ENCODE measurements around the gene C16orf95.

The C16orf95 gene

GRCh38 chr16:87352818-87353217, 35.6 kb upstream of the C16orf95 start:
- Mint-ChIP-seq H3K9me3 (no peaks in the 10 kb centered on the region), H3K27me3 (no peaks in the 10 kb centered on the region), H3K36me3 (peaks cover 5% of the 10 kb centered on the region), H3K4me3 (no peak overlapping the region), H3K4me1 (no peaks in the 10 kb centered on the region), H3K27ac (no peak overlapping the region)
- CTCF ChIA-PET = no interaction called here
- no peak for DNase-seq

DNA sequence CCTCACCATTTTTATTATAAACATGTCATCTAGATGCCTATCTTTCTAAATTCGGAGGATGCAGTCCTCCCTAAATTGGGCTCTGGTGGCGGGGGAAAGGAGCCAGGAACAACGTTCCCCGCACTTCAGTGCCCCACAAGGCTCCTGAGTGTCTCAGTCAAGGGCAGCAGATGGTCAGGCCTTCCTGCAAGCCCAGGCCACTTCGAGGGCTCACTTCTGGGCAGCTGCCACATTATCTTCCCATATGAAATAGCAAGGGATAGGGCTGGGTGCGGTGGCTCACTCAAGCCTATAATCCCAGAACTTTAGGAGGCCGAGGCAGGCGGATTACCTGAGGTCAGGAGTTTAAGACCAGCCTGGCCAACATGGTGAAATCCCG, 34.1 kb upstream of the C16orf95 start:
- no peak for DNase-seq
- Mint-ChIP-seq H3K4me3 (no peak overlapping the region), H3K36me3 (peaks cover 5% of the 10 kb centered on the region), H3K9me3 (no peaks in the 10 kb centered on the region), H3K4me1 (peaks cover 2% of the 10 kb centered on the region), H3K27ac (no peak overlapping the region), H3K27me3 (no peaks in the 10 kb centered on the region)
- CTCF ChIA-PET = no interaction called here

GRCh38 chr16:87350681-87351319, 33.6 kb upstream of the C16orf95 start:
- no peaks in the 10 kb centered on the region for H3K9me3 Mint-ChIP-seq
- DNase-seq = no peak
- no peaks in the 10 kb centered on the region for H3K27me3 Mint-ChIP-seq
- CTCF ChIA-PET = no interaction called here
- no peak overlapping the region for H3K27ac Mint-ChIP-seq
- H3K4me3 Mint-ChIP-seq = no peak overlapping the region
- H3K4me1 Mint-ChIP-seq = peaks cover 4% of the 10 kb centered on the region
- peaks cover 7% of the 10 kb centered on the region for H3K36me3 Mint-ChIP-seq

DNA sequence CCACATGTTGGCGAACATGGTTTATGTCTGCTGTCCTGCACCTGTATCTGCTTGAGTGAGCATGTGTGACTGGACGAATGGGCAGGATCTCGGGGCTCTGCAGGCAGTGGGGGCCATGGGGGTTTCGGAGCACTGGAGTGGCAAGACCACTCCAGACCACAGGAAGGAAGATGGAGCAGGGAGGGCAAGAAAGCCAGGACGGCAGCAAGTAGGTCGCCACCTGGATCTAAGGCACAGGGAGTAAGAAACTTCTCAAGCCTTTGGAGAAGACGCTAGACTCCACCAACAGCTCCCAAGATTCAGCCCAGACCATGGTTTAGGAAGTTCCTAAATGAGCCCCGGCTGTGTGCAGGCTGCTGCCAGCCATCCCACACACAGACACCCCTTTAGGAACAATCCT, 32.8 kb upstream of the C16orf95 start:
- Mint-ChIP-seq H3K4me1 (peaks cover 11% of the 10 kb centered on the region), H3K4me3 (no peak overlapping the region), H3K9me3 (no peaks in the 10 kb centered on the region), H3K36me3 (peaks cover 13% of the 10 kb centered on the region), H3K27me3 (no peaks in the 10 kb centered on the region), H3K27ac (no peak overlapping the region)
- no peak for DNase-seq
- CTCF ChIA-PET = interaction anchor here (0.6 kb wide), 1 partner anchor 53 kb away, joined by 3 read pairs; no protein-coding TSS in a partner anchor

- no peak for DNase-seq
- Mint-ChIP-seq H3K9me3 (no peaks in the 10 kb centered on the region), H3K36me3 (peaks cover 19% of the 10 kb centered on the region), H3K27ac (no peak overlapping the region), H3K4me3 (no peak overlapping the region), H3K27me3 (no peaks in the 10 kb centered on the region), H3K4me1 (peaks cover 20% of the 10 kb centered on the region)
- CTCF ChIA-PET = no interaction called here
These were observed 31.5 kb upstream of the C16orf95 start for GRCh38 chr16:87348616-87349157.

GRCh38 chr16:87347932-87348615, 30.9 kb upstream of the C16orf95 start:
- Mint-ChIP-seq H3K36me3 (peaks cover 20% of the 10 kb centered on the region), H3K4me3 (no peak overlapping the region), H3K27me3 (no peaks in the 10 kb centered on the region), H3K9me3 (no peaks in the 10 kb centered on the region), H3K27ac (no peak overlapping the region), H3K4me1 (peaks cover 22% of the 10 kb centered on the region)
- no peak for DNase-seq
- CTCF ChIA-PET = no interaction called here

DNA sequence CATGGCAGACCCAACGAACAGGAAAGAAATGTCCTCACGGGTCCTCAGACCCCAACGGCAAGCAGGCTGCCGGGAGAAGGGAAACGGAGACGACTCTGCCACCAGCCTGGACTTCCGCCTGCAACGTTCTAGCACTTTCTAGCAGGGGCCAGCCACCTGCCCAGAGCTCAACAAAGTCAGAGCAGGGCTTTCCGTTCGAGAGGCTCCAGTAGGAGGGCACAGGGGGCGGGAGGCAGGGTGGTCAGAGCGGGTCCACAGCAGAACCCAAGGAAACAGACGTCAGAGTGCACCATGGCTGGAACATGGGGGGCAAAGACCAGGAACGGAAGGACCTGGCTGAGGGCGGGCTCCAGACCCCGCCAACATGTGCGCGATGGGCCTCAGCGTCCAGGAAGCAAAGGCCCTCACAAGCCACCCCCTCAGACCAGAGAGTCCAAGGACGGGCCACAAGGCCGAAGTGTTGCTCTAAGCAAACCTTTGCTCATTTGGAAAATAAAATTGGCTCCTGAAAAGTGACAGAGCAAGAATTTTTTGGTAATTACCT, 29.4 kb upstream of the C16orf95 start:
- no peak for DNase-seq
- CTCF ChIA-PET = no interaction called here
- Mint-ChIP-seq H3K36me3 (peaks cover 25% of the 10 kb centered on the region), H3K9me3 (no peaks in the 10 kb centered on the region), H3K4me1 (peaks cover 23% of the 10 kb centered on the region), H3K27ac (peak overlapping the region; percentile 55), H3K4me3 (no peak overlapping the region), H3K27me3 (no peaks in the 10 kb centered on the region)

GRCh38 chr16:87345726-87346424, 28.7 kb upstream of the C16orf95 start:
- no peak for DNase-seq
- Mint-ChIP-seq H3K36me3 (peaks cover 27% of the 10 kb centered on the region), H3K27me3 (no peaks in the 10 kb centered on the region), H3K27ac (peak overlapping the region; percentile 98), H3K9me3 (no peaks in the 10 kb centered on the region), H3K4me1 (peaks cover 24% of the 10 kb centered on the region), H3K4me3 (no peak overlapping the region)
- CTCF ChIA-PET = no interaction called here

DNA sequence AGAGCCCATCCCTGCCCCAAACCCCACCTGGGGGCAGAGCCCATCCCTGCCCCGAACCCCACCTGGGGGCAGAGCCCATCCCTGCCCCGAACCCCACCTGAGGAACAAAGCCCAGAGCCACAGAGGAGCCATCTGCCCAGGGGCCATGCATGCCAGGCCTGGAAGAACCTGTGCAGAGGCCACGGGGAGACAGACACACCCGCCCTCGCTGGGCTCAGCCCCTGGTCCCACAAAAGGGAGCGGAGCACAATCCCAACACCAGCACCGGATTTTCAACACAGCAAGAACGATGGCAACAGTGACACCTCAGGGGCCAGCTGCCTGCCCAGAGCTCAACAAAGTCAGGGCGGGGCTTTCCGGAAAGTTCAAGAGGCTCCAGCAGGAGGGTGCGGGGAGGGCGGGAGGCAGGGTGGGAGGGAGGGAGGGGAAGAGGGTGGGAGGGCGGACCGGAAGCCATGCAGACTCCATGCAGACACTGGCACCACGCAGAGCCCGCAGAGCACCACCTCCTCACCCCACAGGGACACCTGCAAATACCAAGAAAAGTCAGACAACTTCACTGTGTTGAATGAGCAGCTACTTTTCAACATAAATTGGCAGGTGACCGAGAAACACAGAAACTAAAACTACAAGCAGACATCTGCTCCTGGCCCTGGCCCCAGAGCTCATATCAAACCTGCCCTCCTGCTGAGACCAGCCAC, 27.9 kb upstream of the C16orf95 start:
- Mint-ChIP-seq H3K4me3 (peak overlapping the region; percentile 60), H3K4me1 (peaks cover 26% of the 10 kb centered on the region), H3K9me3 (no peaks in the 10 kb centered on the region), H3K27ac (peak overlapping the region; percentile 98), H3K27me3 (no peaks in the 10 kb centered on the region), H3K36me3 (peaks cover 32% of the 10 kb centered on the region)
- CTCF ChIA-PET = no interaction called here
- DNase-seq = peak; percentile 76

- CTCF ChIA-PET = no interaction called here
- peaks cover 26% of the 10 kb centered on the region for H3K4me1 Mint-ChIP-seq
- peak overlapping the region; percentile 81 for H3K27ac Mint-ChIP-seq
- DNase-seq = no peak
- H3K4me3 Mint-ChIP-seq = peak overlapping the region; percentile 28
- H3K27me3 Mint-ChIP-seq = no peaks in the 10 kb centered on the region
- peaks cover 32% of the 10 kb centered on the region for H3K36me3 Mint-ChIP-seq
- no peaks in the 10 kb centered on the region for H3K9me3 Mint-ChIP-seq
These were observed 27.2 kb upstream of the C16orf95 start for GRCh38 chr16:87344165-87344930.

GRCh38 chr16:87343753-87344050, 26.5 kb upstream of the C16orf95 start:
- Mint-ChIP-seq H3K4me3 (no peak overlapping the region), H3K36me3 (peaks cover 33% of the 10 kb centered on the region), H3K9me3 (no peaks in the 10 kb centered on the region), H3K27ac (peak overlapping the region; percentile 81), H3K4me1 (peaks cover 26% of the 10 kb centered on the region), H3K27me3 (no peaks in the 10 kb centered on the region)
- CTCF ChIA-PET = no interaction called here
- no peak for DNase-seq

DNA sequence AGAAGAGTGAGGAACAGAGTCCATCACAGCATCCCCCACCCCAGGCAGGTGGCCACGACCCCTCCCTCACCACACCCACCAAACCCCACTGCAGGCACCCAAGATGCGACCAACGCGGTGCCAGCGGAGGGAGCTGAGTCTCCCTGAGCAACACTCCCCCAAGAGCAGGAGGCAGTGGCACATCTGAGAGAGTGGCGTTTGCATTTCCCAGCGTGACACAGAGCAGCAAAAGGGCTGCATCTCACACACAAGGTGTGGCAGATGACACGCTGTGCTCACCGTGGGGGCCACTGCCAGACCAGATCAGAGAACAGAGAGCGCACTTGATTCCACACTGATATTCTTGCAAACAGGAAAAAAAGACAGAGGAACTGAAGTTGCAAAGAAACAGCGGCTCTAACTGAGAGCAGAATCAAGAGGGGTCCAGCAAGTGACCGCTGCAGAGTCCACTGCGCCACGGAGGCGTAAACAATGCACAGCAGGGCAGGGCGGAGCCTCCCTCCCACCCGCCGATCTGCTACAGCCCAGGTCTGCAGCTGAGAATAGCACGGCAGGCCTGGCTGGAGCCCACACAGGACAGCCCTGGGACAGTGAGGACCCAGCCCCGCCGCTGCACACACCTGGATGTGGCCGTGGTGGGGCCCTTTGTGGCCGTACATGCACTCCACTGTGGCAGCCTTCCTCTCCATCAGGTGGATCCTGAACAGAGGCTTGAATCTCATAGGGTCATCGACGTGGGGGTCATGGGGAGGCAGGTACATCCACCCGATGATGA, 26.0 kb upstream of the C16orf95 start:
- CTCF ChIA-PET = no interaction called here
- no peak for DNase-seq
- Mint-ChIP-seq H3K9me3 (no peaks in the 10 kb centered on the region), H3K4me1 (peaks cover 26% of the 10 kb centered on the region), H3K4me3 (peak overlapping the region; percentile 37), H3K27ac (peak overlapping the region; percentile 84), H3K36me3 (peaks cover 32% of the 10 kb centered on the region), H3K27me3 (no peaks in the 10 kb centered on the region)

GRCh38 chr16:87342504-87342903, 25.3 kb upstream of the C16orf95 start:
- H3K36me3 Mint-ChIP-seq = peaks cover 32% of the 10 kb centered on the region
- DNase-seq = no peak
- CTCF ChIA-PET = no interaction called here
- H3K27ac Mint-ChIP-seq = no peak overlapping the region
- H3K9me3 Mint-ChIP-seq = no peaks in the 10 kb centered on the region
- no peaks in the 10 kb centered on the region for H3K27me3 Mint-ChIP-seq
- H3K4me1 Mint-ChIP-seq = peaks cover 27% of the 10 kb centered on the region
- H3K4me3 Mint-ChIP-seq = no peak overlapping the region

Measured in activated naive CD4-positive, alpha-beta T cell treated with anti-CD3 and anti-CD28 coated beads, Interleukin-2, amount 10 ng/mL, durations not matched to agents 7 days and 5 days (primary cell).